GM23338 (cell line): Measurements from ENCODE around the gene LRMDA. TPM values are rescaled to one million over a fixed set of nuclear protein-coding genes. Genes with fewer than 3 reads are reported as not detected.

Source experiments
- ATAC-seq: fragments of 200-7000 bp; cut with Tn5 transposase; 3 replicates; pipeline ENCODE4 v1.9.1; 2020
- DNase-seq: peaks from one replicate; pipeline ENCODE4 v3.0.0-alpha.2; 2015; ENCODE audit warnings: low spot score
- H2AFZ ChIP-seq: fragments of 200-600 bp; sonication (generic); 2 replicates; pipeline ENCODE4 v1.8.0; 2016; ENCODE audit warnings: antibody characterized with exemption, mild to moderate bottlenecking, moderate library complexity
- H3F3A ChIP-seq: fragments of 200-600 bp; sonication (generic); replicated peaks from 2 replicates; pipeline ENCODE4 v1.8.0; 2017; ENCODE audit warnings: antibody characterized with exemption, mixed run types, low read depth
- H3K27ac ChIP-seq: fragments of 200-600 bp; sonication (generic); 2 replicates; pipeline ENCODE4 v1.6.1; 2016; ENCODE audit warnings: low read depth
- H3K27me3 ChIP-seq: fragments of 200-600 bp; sonication (generic); 2 replicates; pipeline ENCODE4 v1.8.0; 2016; ENCODE audit warnings: mild to moderate bottlenecking, mixed run types, moderate library complexity; ENCODE audit not compliant: insufficient read depth
- H3K36me3 ChIP-seq: fragments of 200-600 bp; sonication (generic); 2 replicates; pipeline ENCODE4 v1.8.0; 2016; ENCODE audit warnings: mild to moderate bottlenecking; ENCODE audit not compliant: insufficient read depth
- H3K4me1 ChIP-seq: fragments of 200-600 bp; sonication (generic); 2 replicates; pipeline ENCODE4 v1.8.0; 2016; ENCODE audit warnings: mild to moderate bottlenecking, moderate library complexity; ENCODE audit not compliant: insufficient read depth
- H3K4me2 ChIP-seq: fragments of 200-600 bp; sonication (generic); 2 replicates; pipeline ENCODE4 v1.7.1; 2017; ENCODE audit warnings: mixed run types
- H3K4me3 ChIP-seq: fragments of 200-600 bp; sonication (generic); 2 replicates; pipeline ENCODE4 v1.6.1; 2016; ENCODE audit warnings: mixed run types
- H3K79me2 ChIP-seq: fragments of 200-600 bp; sonication (generic); replicated peaks from 2 replicates; pipeline ENCODE4 v1.8.0; 2017; ENCODE audit warnings: mild to moderate bottlenecking; ENCODE audit not compliant: insufficient read depth
- H3K9me2 ChIP-seq: fragments of 200-600 bp; sonication (generic); 2 replicates; pipeline ENCODE4 v1.8.0; 2017; ENCODE audit not compliant: insufficient read depth
- H4K20me1 ChIP-seq: fragments of 200-600 bp; sonication (generic); replicated peaks from 2 replicates; pipeline ENCODE4 v1.8.0; 2017; ENCODE audit warnings: mild to moderate bottlenecking; ENCODE audit not compliant: insufficient read depth
- H3K27ac Mint-ChIP-seq: 2 replicates; pipeline ENCODE4 v1.8.0; 2020; ENCODE audit warnings: inconsistent platforms, mild to moderate bottlenecking, moderate library complexity, mixed read lengths
- H3K27me3 Mint-ChIP-seq: 3 replicates; pipeline ENCODE4 v1.8.0; 2022; ENCODE audit warnings: low read depth, mild to moderate bottlenecking, moderate library complexity, mixed read lengths, inconsistent platforms; ENCODE audit not compliant: insufficient read depth, poor library complexity
- H3K36me3 Mint-ChIP-seq: 3 replicates; pipeline ENCODE4 v1.8.0; 2021; ENCODE audit warnings: low read depth, mild to moderate bottlenecking, inconsistent platforms, moderate library complexity, mixed read lengths
- H3K4me1 Mint-ChIP-seq: 3 replicates; pipeline ENCODE4 v1.8.0; 2020; ENCODE audit warnings: mild to moderate bottlenecking, inconsistent platforms, mixed read lengths
- H3K4me3 Mint-ChIP-seq: 3 replicates; pipeline ENCODE4 v1.8.0; 2021; ENCODE audit warnings: moderate library complexity, mild to moderate bottlenecking, inconsistent platforms, mixed read lengths
- H3K9me3 Mint-ChIP-seq: 3 replicates; pipeline ENCODE4 v1.8.0; 2020; ENCODE audit warnings: moderate library complexity, mild to moderate bottlenecking, inconsistent platforms, mixed read lengths
- CREB1 ChIP-seq: fragments of 250-450 bp; sonication (Bioruptor Pico); IDR thresholded peaks from 2 replicates; pipeline ENCODE4 v1.5.0; 2020; ENCODE audit warnings: low read depth, mild to moderate bottlenecking, moderate library complexity
- CTCF ChIP-seq, 2 experiments: fragments of 200-600 bp in 1 of 2; sonication (generic) in 1 of 2; conservative IDR thresholded peaks; 2 replicates each; pipeline versions ENCODE4 v1.5.1 to v1.6.1; 2016 to 2017; ENCODE audit warnings: antibody characterized with exemption in 2 of 2, low read depth in 2 of 2, mild to moderate bottlenecking in 2 of 2, moderate library complexity in 1 of 2
- EZH2phosphoT487 ChIP-seq: fragments of 200-600 bp; sonication (generic); IDR thresholded peaks from one replicate; pipeline ENCODE4 v1.8.1; 2018; ENCODE audit warnings: antibody characterized with exemption; ENCODE audit not compliant: unreplicated experiment
- JUNB ChIP-seq: IDR thresholded peaks from one replicate; pipeline ENCODE4 v1.6.1; 2016; ENCODE audit warnings: antibody characterized with exemption; ENCODE audit not compliant: unreplicated experiment
- NANOG ChIP-seq: IDR thresholded peaks from 2 replicates; pipeline ENCODE4 v1.6.1; 2016; ENCODE audit warnings: antibody characterized with exemption, borderline replicate concordance
- ZNF331 ChIP-seq: fragments of 250-450 bp; sonication (Bioruptor Pico); IDR thresholded peaks from 2 replicates; pipeline ENCODE4 v1.5.0; 2020; ENCODE audit warnings: low read depth, mild to moderate bottlenecking, moderate library complexity
- polyA plus RNA-seq: library from polyadenylated mRNA; unstranded; fragments of >200 nt; fragmentation: Nextera tagmentation; extraction: Ambion mirVana; gene quantifications from 2 replicates; pipeline ENCODE4 v1.2.1, GENCODE V29; 2016
- total RNA-seq: library from RNA; depleted of rRNA; stranded (reverse); fragments of >200 nt; shearing (Covaris generic); gene quantifications from 2 replicates; pipeline ENCODE4 v1.2.3, GENCODE V29; 2014
- TF ChIP-seq, protein P1 (sequence below): IDR thresholded peaks from one replicate; pipeline ENCODE4 v1.6.1; 2018; ENCODE audit warnings: antibody characterized with exemption; ENCODE audit not compliant: unreplicated experiment
- TF ChIP-seq, protein P2 (sequence below): IDR thresholded peaks from 2 replicates; pipeline ENCODE4 v1.6.1; 2016; ENCODE audit warnings: antibody characterized with exemption

The LRMDA gene
- total and polyA plus RNA-seq, 2 experiments from 2014 or later: 0.90 to 1.8 TPM

DNA sequence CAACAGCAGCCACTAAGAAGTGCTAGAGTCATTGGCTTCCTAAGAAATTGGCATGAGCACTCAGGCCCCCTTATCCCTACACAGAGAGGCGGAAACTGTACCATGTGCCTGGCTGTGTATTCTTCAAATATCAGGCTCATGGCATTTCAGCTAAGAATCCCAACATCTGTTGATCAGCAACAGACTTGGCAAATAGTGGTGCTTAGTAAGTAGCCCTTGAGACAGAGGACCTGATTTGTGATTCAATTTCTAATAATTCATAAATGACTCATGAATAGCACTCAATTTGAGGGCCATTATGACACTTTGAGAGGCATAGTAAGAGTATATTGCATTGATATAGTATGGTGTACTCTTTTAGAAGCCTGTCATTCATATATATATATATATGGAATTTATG lies 309.1 kb downstream of the LRMDA start (continued):
- TF ChIP-seq, protein P1, sequence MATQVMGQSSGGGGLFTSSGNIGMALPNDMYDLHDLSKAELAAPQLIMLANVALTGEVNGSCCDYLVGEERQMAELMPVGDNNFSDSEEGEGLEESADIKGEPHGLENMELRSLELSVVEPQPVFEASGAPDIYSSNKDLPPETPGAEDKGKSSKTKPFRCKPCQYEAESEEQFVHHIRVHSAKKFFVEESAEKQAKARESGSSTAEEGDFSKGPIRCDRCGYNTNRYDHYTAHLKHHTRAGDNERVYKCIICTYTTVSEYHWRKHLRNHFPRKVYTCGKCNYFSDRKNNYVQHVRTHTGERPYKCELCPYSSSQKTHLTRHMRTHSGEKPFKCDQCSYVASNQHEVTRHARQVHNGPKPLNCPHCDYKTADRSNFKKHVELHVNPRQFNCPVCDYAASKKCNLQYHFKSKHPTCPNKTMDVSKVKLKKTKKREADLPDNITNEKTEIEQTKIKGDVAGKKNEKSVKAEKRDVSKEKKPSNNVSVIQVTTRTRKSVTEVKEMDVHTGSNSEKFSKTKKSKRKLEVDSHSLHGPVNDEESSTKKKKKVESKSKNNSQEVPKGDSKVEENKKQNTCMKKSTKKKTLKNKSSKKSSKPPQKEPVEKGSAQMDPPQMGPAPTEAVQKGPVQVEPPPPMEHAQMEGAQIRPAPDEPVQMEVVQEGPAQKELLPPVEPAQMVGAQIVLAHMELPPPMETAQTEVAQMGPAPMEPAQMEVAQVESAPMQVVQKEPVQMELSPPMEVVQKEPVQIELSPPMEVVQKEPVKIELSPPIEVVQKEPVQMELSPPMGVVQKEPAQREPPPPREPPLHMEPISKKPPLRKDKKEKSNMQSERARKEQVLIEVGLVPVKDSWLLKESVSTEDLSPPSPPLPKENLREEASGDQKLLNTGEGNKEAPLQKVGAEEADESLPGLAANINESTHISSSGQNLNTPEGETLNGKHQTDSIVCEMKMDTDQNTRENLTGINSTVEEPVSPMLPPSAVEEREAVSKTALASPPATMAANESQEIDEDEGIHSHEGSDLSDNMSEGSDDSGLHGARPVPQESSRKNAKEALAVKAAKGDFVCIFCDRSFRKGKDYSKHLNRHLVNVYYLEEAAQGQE: no peak
- TF ChIP-seq ZNF331 (CRISPR knock-in tag) (no peak), JUNB (no peak), CREB1 (CRISPR knock-in tag) (no peak)

DNA sequence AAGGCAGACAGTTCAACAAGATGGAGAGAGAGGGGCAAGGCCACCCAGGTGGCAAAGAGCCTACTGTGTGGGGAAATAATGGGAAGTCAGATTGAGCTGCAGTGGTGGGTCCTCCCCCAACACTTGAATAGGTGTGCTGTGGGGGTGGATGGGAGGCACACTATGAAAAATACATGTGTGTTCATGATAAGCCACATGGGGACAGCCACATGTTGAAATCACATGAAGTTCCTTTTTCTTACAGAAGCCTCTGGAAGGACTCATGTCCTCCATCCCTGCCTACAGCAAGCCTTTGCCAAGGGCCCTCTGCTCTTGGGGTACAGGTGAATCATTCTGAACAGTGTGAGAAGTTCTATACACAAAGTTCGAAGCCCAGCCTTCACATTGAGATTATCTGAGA lies 310.9 kb downstream of the LRMDA start:
- Mint-ChIP-seq H3K4me3 (no peak overlapping the region), H3K27me3 (peaks cover 6% of the 10 kb centered on the region), H3K27ac (no peak overlapping the region), H3K9me3 (no peaks in the 10 kb centered on the region), H3K4me1 (peaks cover 7% of the 10 kb centered on the region; the same call in 2 of the 3 replicates), H3K36me3 (no peaks in the 10 kb centered on the region)
- H3K36me3 ChIP-seq: no peaks in the 10 kb centered on the region
- H3K4me3 ChIP-seq: no peak overlapping the region
- H3K4me1 ChIP-seq: no peaks in the 10 kb centered on the region; the same call in 1 of the 2 replicates
- no peaks in the 10 kb centered on the region for H4K20me1 ChIP-seq
- no peak overlapping the region for H2AFZ ChIP-seq
- no peak overlapping the region for H3K4me2 ChIP-seq
- no peaks in the 10 kb centered on the region for H3K27me3 ChIP-seq
- TF ChIP-seq, protein P2, sequence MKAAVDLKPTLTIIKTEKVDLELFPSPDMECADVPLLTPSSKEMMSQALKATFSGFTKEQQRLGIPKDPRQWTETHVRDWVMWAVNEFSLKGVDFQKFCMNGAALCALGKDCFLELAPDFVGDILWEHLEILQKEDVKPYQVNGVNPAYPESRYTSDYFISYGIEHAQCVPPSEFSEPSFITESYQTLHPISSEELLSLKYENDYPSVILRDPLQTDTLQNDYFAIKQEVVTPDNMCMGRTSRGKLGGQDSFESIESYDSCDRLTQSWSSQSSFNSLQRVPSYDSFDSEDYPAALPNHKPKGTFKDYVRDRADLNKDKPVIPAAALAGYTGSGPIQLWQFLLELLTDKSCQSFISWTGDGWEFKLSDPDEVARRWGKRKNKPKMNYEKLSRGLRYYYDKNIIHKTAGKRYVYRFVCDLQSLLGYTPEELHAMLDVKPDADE: no peak
- TF ChIP-seq CTCF (conservative IDR thresholded peaks at IDR 0.05; ENCODE audit: low read depth in 2 of 2) (no peak), NANOG (no peak), EZH2phosphoT487 (no peak)
- no peaks in the 10 kb centered on the region for H3F3A ChIP-seq
- peaks cover 6% of the 10 kb centered on the region; the same call in 1 of the 2 replicates for H3K9me2 ChIP-seq
- ATAC-seq (no peak), DNase-seq (no peak)
- H3K27ac ChIP-seq: no peak overlapping the region
- H3K79me2 ChIP-seq: no peaks in the 10 kb centered on the region
